ENCODE data around the gene CPXM2. TPM values are rescaled to one million over a fixed set of nuclear protein-coding genes. Genes with fewer than 3 reads are reported as not detected.

The CPXM2 gene
- total RNA-seq, 4 donors from 2014 or later: 56.8 to 150 (median 96.9) TPM

DNA sequence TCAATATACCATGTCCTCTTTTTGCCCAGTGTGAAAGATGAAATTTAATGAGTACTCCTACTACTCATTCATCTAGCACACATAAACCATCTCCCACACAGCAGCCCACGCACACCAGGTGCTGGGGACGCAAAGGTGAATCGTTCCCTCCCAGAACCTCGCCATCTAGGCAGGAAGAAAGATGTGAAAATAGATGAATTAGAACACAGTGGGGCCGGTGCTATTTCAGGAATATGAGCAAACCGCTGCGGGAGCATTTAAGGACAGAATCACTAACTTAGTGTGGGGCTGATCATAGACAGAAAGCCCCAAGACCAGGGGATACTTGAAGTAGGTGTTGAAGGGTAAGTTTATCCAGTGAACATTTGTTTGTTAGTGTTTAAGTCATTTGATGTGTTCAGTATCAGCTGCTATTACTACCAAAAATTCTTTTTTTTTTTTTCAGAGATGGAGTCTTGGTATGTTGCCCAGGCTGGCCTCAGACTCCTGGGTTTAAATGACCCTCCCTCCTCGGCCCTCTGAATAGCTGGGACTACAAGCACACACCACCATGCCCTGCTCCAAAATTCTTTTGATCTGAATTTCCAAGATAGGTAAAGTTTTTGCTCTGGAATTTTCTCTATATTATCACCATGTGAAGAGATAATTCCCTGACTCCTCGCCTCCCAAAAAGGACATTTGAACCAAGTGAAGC, 48.8 kb downstream of the CPXM2 start:
- TF ChIP-seq, protein P1, sequence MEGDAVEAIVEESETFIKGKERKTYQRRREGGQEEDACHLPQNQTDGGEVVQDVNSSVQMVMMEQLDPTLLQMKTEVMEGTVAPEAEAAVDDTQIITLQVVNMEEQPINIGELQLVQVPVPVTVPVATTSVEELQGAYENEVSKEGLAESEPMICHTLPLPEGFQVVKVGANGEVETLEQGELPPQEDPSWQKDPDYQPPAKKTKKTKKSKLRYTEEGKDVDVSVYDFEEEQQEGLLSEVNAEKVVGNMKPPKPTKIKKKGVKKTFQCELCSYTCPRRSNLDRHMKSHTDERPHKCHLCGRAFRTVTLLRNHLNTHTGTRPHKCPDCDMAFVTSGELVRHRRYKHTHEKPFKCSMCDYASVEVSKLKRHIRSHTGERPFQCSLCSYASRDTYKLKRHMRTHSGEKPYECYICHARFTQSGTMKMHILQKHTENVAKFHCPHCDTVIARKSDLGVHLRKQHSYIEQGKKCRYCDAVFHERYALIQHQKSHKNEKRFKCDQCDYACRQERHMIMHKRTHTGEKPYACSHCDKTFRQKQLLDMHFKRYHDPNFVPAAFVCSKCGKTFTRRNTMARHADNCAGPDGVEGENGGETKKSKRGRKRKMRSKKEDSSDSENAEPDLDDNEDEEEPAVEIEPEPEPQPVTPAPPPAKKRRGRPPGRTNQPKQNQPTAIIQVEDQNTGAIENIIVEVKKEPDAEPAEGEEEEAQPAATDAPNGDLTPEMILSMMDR (IDR thresholded peaks at IDR 0.05): no peak
- TF ChIP-seq POLR2AphosphoS5 (IDR thresholded peaks at IDR 0.05): peak; percentile 26 to 34
- H3K4me1 ChIP-seq: peaks cover under 1 to 59% (median 44%) of the 10 kb centered on the region in 4 donors
- H3K4me3 ChIP-seq: no peak overlapping the region
- no peaks in the 10 kb centered on the region for H3K9me3 ChIP-seq
- H3K36me3 ChIP-seq: peaks cover 0 to 8% (median 0%) of the 10 kb centered on the region in 4 donors
- WGBS: 48% methylated on average over 9 of the region's 9 CpGs
- H3K27ac ChIP-seq (replicated peaks in 1 of 4): peak overlapping the region; percentile 60 to 71 (median 65)
- peak; percentile 62 for DNase-seq (ENCODE audit: extremely low spot score)
- intact Hi-C loops (cut with DNase I): no loop called here
- H3K27me3 ChIP-seq: no peaks in the 10 kb centered on the region

DNA sequence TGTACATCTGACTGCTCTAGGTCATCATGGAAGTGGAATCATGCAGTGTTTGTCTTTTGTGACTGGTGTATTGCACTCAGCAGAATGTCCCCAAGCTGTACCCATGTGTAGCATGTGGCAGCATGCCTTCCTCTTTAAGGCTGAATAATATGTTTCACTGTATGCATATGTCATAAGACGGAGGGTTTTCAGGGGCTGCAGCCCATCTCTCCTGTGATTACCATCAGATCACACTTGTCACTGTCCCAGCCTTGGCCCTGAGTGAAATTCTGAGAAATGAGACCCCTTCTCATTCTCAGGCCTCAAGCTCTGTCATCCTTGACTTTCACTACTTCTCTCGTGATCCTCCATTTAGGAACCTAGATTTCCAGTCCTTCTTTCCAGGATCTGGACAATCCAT, 50.0 kb downstream of the CPXM2 start:
- Histone ChIP-seq H3K4me3 (no peak overlapping the region), H3K9me3 (no peaks in the 10 kb centered on the region), H3K4me1 (peaks cover 0 to 54% (median 40%) of the 10 kb centered on the region in 4 donors), H3K27me3 (no peaks in the 10 kb centered on the region), H3K27ac (replicated peaks in 1 of 4) (peak overlapping the region in 3 of 4 donors; percentile 60 to 71 (median 63)), H3K36me3 (peaks cover 0 to 8% (median 0%) of the 10 kb centered on the region in 4 donors)
- intact Hi-C loops (cut with DNase I): no loop called here
- WGBS: 76% methylated on average over 2 of the region's 2 CpGs
- TF ChIP-seq POLR2A (IDR thresholded peaks at IDR 0.05; ENCODE audit: low read depth) (no peak), EP300 (IDR thresholded peaks at IDR 0.05) (no peak), POLR2AphosphoS5 (IDR thresholded peaks at IDR 0.05) (no peak)
- TF ChIP-seq, protein P1 (IDR thresholded peaks at IDR 0.05): no peak
- DNase-seq (ENCODE audit: extremely low spot score): peak; percentile 81

DNA sequence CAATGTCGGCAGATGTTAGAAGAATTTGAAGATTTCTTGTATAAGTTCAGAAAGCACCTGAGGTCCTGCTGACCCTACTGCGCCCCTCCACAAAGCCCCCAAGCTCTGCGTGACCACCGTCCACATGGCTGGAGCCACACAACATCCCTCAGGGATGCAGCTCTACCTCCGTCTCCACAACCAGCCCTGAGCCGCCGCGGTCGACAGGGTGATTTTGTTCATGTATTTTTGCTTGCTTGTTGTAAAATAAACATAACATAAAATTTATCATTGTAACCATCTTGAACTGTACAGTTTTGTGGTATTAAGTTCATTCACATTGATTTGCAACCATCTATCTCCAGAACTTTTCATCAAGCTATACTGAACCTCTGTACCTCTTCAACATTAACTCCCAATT, 50.5 kb downstream of the CPXM2 start:
- 76% methylated on average over 7 of the region's 9 CpGs for whole genome bisulfite sequencing
- H3K27ac ChIP-seq (replicated peaks in 1 of 4): peak overlapping the region in 2 of 4 donors; percentile 63 to 71
- TF ChIP-seq, protein P1 (IDR thresholded peaks at IDR 0.05): no peak
- TF ChIP-seq POLR2A (IDR thresholded peaks at IDR 0.05; ENCODE audit: low read depth): no peak
- no peak for TF ChIP-seq POLR2AphosphoS5 (IDR thresholded peaks at IDR 0.05)
- no peak for TF ChIP-seq EP300 (IDR thresholded peaks at IDR 0.05)
- H3K9me3 ChIP-seq: no peaks in the 10 kb centered on the region
- intact Hi-C loops (cut with DNase I): no loop called here
- peaks cover 0 to 8% (median 0%) of the 10 kb centered on the region in 4 donors for H3K36me3 ChIP-seq
- H3K27me3 ChIP-seq: no peaks in the 10 kb centered on the region
- H3K4me3 ChIP-seq: no peak overlapping the region
- peaks cover 0 to 54% (median 45%) of the 10 kb centered on the region in 4 donors for H3K4me1 ChIP-seq
- peak; percentile 53 for DNase-seq (ENCODE audit: extremely low spot score)

DNA sequence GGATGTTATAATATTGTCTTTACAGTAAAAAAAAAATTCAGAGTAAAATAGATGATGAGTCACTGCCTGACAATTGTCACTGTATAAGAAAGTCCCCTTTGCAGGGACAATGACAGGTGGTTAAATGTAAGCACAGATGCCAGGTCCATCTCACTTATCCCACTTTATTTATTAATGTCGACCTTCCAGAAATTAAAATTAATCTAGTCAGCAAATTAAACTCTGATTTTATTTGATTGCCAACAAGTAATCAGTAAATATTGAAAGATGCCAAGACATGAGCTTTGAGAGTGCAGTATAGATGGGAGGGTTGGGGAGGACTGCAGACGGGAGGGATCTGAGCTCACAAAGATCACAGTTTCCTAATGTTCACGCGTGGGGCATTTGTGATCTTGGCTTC, 50.9 kb downstream of the CPXM2 start:
- Histone ChIP-seq H3K36me3 (peaks cover 0 to 8% (median 0%) of the 10 kb centered on the region in 4 donors), H3K27me3 (no peaks in the 10 kb centered on the region), H3K4me3 (no peak overlapping the region), H3K27ac (replicated peaks in 1 of 4) (peak overlapping the region in 2 of 4 donors; percentile 63 to 71), H3K4me1 (peaks cover 0 to 54% (median 49%) of the 10 kb centered on the region in 4 donors), H3K9me3 (no peaks in the 10 kb centered on the region)
- 81% methylated on average over 4 of the region's 4 CpGs for WGBS
- DNase-seq (ENCODE audit: extremely low spot score): no peak
- TF ChIP-seq EP300 (IDR thresholded peaks at IDR 0.05) (no peak), POLR2AphosphoS5 (IDR thresholded peaks at IDR 0.05) (no peak), POLR2A (IDR thresholded peaks at IDR 0.05; ENCODE audit: low read depth) (no peak)
- TF ChIP-seq, protein P1 (IDR thresholded peaks at IDR 0.05): no peak
- intact Hi-C loops (cut with DNase I): no loop called here

Data from esophagus muscularis mucosa (tissue), 4 donors.